ENCODE results near the gene CHST3.

Gene CHST3

DNA sequence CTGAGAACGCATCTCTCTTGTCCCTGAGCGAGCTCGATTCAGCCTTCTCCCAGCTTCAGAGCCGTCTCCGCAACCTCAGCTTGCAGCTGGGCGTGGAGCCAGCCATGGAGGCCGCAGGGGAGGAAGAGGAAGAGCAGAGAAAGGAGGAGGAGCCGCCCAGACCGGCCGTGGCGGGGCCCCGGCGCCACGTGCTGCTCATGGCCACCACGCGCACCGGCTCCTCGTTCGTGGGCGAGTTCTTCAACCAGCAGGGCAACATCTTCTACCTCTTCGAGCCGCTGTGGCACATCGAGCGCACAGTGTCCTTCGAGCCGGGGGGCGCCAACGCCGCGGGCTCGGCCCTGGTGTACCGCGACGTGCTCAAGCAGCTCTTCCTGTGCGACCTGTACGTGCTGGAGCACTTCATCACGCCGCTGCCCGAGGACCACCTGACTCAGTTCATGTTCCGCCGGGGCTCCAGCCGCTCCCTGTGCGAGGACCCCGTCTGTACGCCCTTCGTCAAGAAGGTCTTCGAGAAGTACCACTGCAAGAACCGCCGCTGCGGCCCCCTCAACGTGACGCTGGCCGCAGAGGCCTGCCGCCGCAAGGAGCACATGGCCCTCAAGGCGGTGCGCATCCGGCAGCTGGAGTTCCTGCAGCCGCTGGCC is 43.2 kb downstream of the CHST3 start:
- Histone ChIP-seq H3K27ac (no peak overlapping the region), H3K9me3 (no peaks in the 10 kb centered on the region), H3K27me3 (no peaks in the 10 kb centered on the region), H3K36me3 (no peaks in the 10 kb centered on the region), H3K4me1 (ENCODE audit: control insufficient read depth in 1 of 2, insufficient read depth in 1 of 2, low read depth in 1 of 2, low read length in 1 of 2) (no peaks in the 10 kb centered on the region), H3K4me3 (ENCODE audit: low read depth in 1 of 2, low read length in 1 of 2) (no peak overlapping the region)
- TF ChIP-seq, protein P1, sequence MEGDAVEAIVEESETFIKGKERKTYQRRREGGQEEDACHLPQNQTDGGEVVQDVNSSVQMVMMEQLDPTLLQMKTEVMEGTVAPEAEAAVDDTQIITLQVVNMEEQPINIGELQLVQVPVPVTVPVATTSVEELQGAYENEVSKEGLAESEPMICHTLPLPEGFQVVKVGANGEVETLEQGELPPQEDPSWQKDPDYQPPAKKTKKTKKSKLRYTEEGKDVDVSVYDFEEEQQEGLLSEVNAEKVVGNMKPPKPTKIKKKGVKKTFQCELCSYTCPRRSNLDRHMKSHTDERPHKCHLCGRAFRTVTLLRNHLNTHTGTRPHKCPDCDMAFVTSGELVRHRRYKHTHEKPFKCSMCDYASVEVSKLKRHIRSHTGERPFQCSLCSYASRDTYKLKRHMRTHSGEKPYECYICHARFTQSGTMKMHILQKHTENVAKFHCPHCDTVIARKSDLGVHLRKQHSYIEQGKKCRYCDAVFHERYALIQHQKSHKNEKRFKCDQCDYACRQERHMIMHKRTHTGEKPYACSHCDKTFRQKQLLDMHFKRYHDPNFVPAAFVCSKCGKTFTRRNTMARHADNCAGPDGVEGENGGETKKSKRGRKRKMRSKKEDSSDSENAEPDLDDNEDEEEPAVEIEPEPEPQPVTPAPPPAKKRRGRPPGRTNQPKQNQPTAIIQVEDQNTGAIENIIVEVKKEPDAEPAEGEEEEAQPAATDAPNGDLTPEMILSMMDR (IDR thresholded peaks at IDR 0.05), result no peak

DNA sequence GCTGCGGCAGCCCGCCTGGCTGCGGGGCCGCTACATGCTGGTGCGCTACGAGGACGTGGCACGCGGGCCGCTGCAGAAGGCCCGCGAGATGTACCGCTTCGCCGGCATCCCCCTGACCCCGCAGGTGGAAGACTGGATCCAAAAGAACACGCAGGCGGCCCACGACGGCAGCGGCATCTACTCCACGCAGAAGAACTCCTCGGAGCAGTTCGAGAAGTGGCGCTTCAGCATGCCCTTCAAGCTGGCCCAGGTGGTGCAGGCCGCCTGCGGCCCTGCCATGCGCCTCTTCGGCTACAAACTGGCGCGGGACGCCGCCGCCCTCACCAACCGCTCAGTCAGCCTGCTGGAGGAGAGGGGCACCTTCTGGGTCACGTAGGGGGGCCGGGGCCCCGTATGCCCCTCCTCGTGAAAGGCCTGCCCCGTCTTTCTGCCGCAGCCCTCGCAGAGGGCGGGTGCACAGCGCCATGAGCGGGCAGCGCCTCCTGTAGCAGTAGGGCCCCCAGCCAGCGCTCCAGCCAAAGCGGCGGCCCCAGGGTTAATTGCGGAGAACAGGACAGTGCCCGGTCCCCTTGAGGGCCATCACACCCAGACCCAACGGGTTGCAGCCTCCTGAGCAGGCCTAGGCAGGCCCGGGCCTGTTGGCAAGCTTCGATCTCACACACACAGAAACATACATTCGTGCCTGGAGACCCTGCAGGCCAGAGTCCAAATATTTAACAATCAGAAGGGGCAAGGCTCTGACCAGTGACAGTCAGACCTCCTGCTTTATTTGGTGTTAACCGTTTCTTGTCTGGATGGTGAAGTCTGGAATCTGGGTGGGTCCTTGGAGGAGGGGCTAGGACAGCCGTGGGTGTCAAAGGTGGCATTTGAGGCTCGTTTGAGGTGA is 44.1 kb downstream of the CHST3 start:
- no peaks in the 10 kb centered on the region for H3K4me1 ChIP-seq (ENCODE audit: control insufficient read depth in 1 of 2, insufficient read depth in 1 of 2, low read depth in 1 of 2, low read length in 1 of 2)
- no peak overlapping the region for H3K27ac ChIP-seq
- H3K9me3 ChIP-seq, result no peaks in the 10 kb centered on the region
- TF ChIP-seq, protein P1 (IDR thresholded peaks at IDR 0.05), result no peak
- H3K36me3 ChIP-seq, result no peaks in the 10 kb centered on the region
- no peak overlapping the region for H3K4me3 ChIP-seq (ENCODE audit: low read depth in 1 of 2, low read length in 1 of 2)
- no peaks in the 10 kb centered on the region for H3K27me3 ChIP-seq

DNA sequence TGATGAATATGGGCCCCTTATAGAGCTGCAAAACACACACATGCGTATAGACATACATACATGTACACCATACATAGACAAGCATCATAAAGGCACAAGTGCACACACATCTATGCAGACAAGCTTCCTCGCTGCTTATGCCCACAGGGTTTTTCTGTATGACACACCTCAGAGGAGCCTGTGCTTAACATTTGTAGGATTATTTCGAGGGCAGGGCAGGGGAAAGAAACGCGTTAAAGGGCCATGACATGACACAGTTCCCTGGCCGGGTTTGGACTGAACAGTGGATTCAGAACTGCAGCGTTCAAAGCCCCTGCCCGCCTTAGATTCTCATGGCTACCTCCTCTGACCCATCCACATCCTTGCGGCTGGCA is 44.8 kb downstream of the CHST3 start:
- TF ChIP-seq, protein P1 (IDR thresholded peaks at IDR 0.05), result no peak
- Histone ChIP-seq H3K27ac (no peak overlapping the region), H3K9me3 (no peaks in the 10 kb centered on the region), H3K4me1 (ENCODE audit: control insufficient read depth in 1 of 2, insufficient read depth in 1 of 2, low read depth in 1 of 2, low read length in 1 of 2) (no peaks in the 10 kb centered on the region), H3K36me3 (no peaks in the 10 kb centered on the region), H3K27me3 (no peaks in the 10 kb centered on the region), H3K4me3 (ENCODE audit: low read depth in 1 of 2, low read length in 1 of 2) (no peak overlapping the region)

DNA sequence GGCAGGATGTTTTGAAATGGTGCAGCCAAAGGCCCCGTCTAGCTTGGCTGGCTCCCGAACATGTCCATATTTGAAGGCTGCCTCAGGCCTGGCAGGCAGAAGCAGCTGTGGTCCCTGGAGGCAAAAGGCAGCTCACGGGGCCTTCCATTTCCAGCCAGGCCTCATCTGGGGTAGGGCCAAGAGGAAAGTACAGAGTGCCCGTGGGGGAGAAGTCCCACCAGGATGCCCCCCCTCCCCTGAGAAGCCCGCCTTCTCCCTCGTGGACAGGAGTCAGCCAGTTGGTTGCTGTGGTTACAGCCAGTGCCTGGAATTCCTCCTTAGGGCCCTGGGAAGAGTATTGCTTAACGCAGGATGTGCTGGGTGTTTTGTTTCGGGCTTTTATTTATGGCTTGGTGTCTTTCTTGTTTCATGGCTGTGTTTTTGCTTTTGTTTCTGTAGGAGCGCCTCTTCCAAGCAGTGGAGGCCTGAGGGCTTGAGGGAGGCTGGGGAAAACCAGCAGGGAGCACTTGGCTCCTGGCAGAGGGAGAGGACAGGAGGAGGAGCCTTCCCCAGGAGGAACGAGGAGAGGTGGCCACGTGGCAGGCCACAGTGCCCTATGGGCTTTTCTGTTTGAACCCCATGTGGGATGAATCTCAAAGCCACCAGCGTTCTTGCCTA is 45.4 kb downstream of the CHST3 start:
- Histone ChIP-seq H3K36me3 (no peaks in the 10 kb centered on the region), H3K27ac (no peak overlapping the region), H3K4me1 (ENCODE audit: control insufficient read depth in 1 of 2, insufficient read depth in 1 of 2, low read depth in 1 of 2, low read length in 1 of 2) (no peaks in the 10 kb centered on the region), H3K27me3 (no peaks in the 10 kb centered on the region), H3K4me3 (ENCODE audit: low read depth in 1 of 2, low read length in 1 of 2) (no peak overlapping the region), H3K9me3 (no peaks in the 10 kb centered on the region)
- TF ChIP-seq, protein P1 (IDR thresholded peaks at IDR 0.05), result no peak

DNA sequence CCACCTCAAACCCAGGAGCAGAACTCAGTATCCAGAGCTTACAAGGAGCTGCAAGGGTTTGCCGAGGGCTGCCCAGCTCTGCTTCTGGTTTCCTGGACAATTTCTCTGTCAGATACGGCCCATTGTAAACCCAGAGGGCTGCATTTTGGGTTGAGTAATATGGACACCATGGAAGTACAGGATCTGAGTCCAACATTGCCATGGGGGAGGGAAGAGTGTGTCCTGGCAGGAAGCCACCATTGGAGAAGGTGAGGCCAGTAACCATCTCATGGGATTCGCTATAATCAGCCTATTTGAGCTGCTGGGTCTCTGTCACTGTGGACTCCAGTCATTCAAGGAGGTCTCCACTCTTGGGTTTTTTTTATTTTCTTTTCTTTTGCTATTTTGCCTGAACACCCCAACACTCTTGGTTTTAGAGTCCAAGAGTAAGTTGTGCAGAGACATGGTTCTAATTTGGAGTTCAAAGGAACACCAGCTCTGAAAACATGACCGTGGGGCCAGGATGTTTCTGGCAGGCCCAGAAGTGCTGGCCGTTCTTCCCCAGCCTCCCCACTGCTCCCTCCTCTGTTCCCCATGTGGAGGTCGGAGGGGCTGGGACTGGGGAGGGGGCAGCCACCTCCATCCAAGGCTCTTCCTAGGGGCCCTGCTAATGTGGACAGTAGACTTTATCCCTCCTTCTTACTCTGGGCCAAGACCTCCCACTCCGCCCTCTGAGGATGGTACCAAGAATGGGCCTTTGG is 46.2 kb downstream of the CHST3 start:
- Histone ChIP-seq H3K9me3 (no peaks in the 10 kb centered on the region), H3K4me3 (ENCODE audit: low read depth in 1 of 2, low read length in 1 of 2) (no peak overlapping the region), H3K36me3 (no peaks in the 10 kb centered on the region), H3K4me1 (ENCODE audit: control insufficient read depth in 1 of 2, insufficient read depth in 1 of 2, low read depth in 1 of 2, low read length in 1 of 2) (no peaks in the 10 kb centered on the region), H3K27me3 (no peaks in the 10 kb centered on the region), H3K27ac (no peak overlapping the region)
- TF ChIP-seq, protein P1 (IDR thresholded peaks at IDR 0.05), result no peak

Measured in neutrophil (primary cell).